Loucy (cell line): ENCODE data around the gene SLC4A11.

Experiments used
- EZH2phosphoT487 ChIP-seq: fragments of 200-600 bp; IDR thresholded peaks from 2 replicates; pipeline ENCODE4 v1.6.1; 2018; ENCODE audit warnings: antibody characterized with exemption, mild to moderate bottlenecking, moderate library complexity, borderline replicate concordance
- TF ChIP-seq, protein P1 (sequence below): fragments of 200-600 bp; sonication (generic); conservative IDR thresholded peaks from 2 replicates; pipeline ENCODE4 v1.5.1; 2014; ENCODE audit warnings: mild to moderate bottlenecking, antibody characterized with exemption, low read length

DNA sequence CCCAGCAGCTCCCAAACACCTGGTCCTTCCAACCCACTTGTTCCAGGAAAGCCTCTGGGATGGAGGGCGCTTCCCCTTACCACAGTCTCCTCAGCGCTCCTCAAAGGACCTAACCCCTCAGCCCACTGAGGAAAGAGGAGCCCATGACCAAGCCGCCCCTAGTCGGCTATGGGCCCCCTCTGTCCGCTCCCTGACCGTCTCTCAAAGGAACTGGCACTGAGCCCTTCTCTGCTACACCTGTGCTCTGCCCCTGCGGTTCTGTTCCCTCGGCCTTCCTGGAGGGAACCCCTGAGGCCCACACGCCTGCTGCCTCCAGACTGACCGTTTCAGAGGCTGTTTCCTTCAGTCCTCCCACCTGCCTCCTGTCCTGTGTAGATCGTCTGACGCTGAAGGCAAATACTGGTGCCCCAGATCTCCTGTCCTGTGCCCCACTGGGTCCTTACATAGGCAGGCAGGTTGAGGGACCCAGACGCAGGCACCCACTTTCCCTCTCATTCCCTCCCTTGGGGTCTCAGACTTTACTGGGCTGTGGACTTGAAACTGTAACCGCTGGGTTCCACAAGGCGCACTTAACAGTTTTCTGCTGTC, 1.9 kb upstream of the SLC4A11 start:
- TF ChIP-seq, protein P1, sequence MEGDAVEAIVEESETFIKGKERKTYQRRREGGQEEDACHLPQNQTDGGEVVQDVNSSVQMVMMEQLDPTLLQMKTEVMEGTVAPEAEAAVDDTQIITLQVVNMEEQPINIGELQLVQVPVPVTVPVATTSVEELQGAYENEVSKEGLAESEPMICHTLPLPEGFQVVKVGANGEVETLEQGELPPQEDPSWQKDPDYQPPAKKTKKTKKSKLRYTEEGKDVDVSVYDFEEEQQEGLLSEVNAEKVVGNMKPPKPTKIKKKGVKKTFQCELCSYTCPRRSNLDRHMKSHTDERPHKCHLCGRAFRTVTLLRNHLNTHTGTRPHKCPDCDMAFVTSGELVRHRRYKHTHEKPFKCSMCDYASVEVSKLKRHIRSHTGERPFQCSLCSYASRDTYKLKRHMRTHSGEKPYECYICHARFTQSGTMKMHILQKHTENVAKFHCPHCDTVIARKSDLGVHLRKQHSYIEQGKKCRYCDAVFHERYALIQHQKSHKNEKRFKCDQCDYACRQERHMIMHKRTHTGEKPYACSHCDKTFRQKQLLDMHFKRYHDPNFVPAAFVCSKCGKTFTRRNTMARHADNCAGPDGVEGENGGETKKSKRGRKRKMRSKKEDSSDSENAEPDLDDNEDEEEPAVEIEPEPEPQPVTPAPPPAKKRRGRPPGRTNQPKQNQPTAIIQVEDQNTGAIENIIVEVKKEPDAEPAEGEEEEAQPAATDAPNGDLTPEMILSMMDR: no peak
- TF ChIP-seq EZH2phosphoT487: no peak
